GM19239 (cell line): ENCODE data around the gene REXO1.
A peak's percentile ranks its signal among the peaks of the same experiment; 100 is the strongest.

Experiments used
- DNase-seq: peaks from one replicate; pipeline ENCODE4 v3.0.0; 2011; ENCODE audit warnings: low spot score; ENCODE audit not compliant: insufficient read length
- FAIRE-seq: peaks from 2 replicates; lab custom pipeline; 2011; peaks lifted over from hg19 to GRCh38; lab: Jason Lieb, UNC

Gene REXO1

GRCh38 chr19:1836458-1837221 is 11.6 kb downstream of the REXO1 start:
- DNase-seq: no peak
- FAIRE-seq: no peak

GRCh38 chr19:1833540-1833939 is 14.7 kb downstream of the REXO1 start:
- no peak for FAIRE-seq
- DNase-seq: no peak

- no peak for DNase-seq
- no peak for FAIRE-seq
Measured at GRCh38 chr19:1832046-1832663, 16.1 kb downstream of the REXO1 start.

GRCh38 chr19:1830978-1831377 is 17.3 kb downstream of the REXO1 start:
- FAIRE-seq (no peak), DNase-seq (no peak)

- DNase-seq: no peak
- FAIRE-seq: no peak
Measured at GRCh38 chr19:1830568-1830967, 17.7 kb downstream of the REXO1 start.

GRCh38 chr19:1829958-1830357 is 18.3 kb downstream of the REXO1 start:
- no peak for FAIRE-seq
- no peak for DNase-seq

GRCh38 chr19:1828279-1829238 is 19.7 kb downstream of the REXO1 start:
- FAIRE-seq (no peak), DNase-seq (no peak)

GRCh38 chr19:1827566-1828278 is 20.6 kb downstream of the REXO1 start:
- FAIRE-seq: no peak

GRCh38 chr19:1826557-1827521 is 21.4 kb downstream of the REXO1 start:
- FAIRE-seq: no peak

More at GRCh38 chr19:1827566-1828278, 20.6 kb downstream of the REXO1 start:
- DNase-seq: no peak

GRCh38 chr19:1825909-1826556 is 22.2 kb downstream of the REXO1 start:
- FAIRE-seq: peak; percentile 71

More at GRCh38 chr19:1826557-1827521, 21.4 kb downstream of the REXO1 start:
- no peak for DNase-seq

GRCh38 chr19:1824252-1824622 is 24.0 kb downstream of the REXO1 start:
- DNase-seq (no peak), FAIRE-seq (no peak)

More at GRCh38 chr19:1825909-1826556, 22.2 kb downstream of the REXO1 start:
- peak; percentile 100 for DNase-seq

GRCh38 chr19:1823539-1824251 is 24.6 kb downstream of the REXO1 start:
- no peak for FAIRE-seq

GRCh38 chr19:1823020-1823419 is 25.3 kb downstream of the REXO1 start:
- DNase-seq (no peak), FAIRE-seq (no peak)

More at GRCh38 chr19:1823539-1824251, 24.6 kb downstream of the REXO1 start:
- no peak for DNase-seq

GRCh38 chr19:1822210-1822609 is 26.1 kb downstream of the REXO1 start:
- DNase-seq: no peak
- FAIRE-seq: no peak

- FAIRE-seq: no peak
Measured at GRCh38 chr19:1819341-1820255, 28.7 kb downstream of the REXO1 start.

GRCh38 chr19:1818549-1819195 is 29.6 kb downstream of the REXO1 start:
- DNase-seq (no peak), FAIRE-seq (no peak)

More at GRCh38 chr19:1819341-1820255, 28.7 kb downstream of the REXO1 start:
- no peak for DNase-seq
